Activated CD4-positive, alpha-beta T cell treated with anti-CD3 and anti-CD28 coated beads, Interleukin-2, Interleukin-6, amounts not matched to agents 100 ng/mL and 50 ng/mL, durations not matched to agents 16 hours and 8 hours (primary cell): ENCODE data around the gene ROBO2.

Source experiments
- DNase-seq: peaks from one replicate; pipeline ENCODE4 v3.0.0-alpha.2; 2020

The ROBO2 gene

GRCh38 chr3:77601823-77602415, 562.0 kb downstream of the ROBO2 start:
- DNase-seq, result no peak

GRCh38 chr3:77602722-77603121, 562.8 kb downstream of the ROBO2 start:
- no peak for DNase-seq

- no peak for DNase-seq
Observed at GRCh38 chr3:77605308-77605707, 565.4 kb downstream of the ROBO2 start.

DNA sequence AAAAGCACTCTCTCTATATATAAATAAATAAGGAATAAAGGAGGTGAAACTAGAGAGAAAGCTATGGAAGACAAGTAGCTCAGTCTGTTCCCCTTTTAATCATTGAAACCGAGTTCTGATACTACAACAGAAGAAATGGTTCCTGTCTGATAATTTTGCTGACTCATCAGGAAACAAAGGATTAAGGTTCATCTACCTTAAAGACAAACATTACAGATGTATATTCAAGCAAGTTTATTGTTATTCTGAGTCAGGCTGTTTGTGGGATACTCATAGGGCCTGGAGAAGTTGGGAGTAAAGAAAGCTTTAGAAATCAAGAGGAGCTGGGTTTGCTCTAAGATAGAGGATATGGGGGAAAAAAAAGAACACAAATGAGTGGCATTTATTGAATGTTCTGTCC, 566.0 kb downstream of the ROBO2 start:
- no peak for DNase-seq

GRCh38 chr3:77606372-77606771, 566.5 kb downstream of the ROBO2 start:
- no peak for DNase-seq

- DNase-seq, result no peak
Observed at GRCh38 chr3:77618686-77619085, 578.8 kb downstream of the ROBO2 start.

DNA sequence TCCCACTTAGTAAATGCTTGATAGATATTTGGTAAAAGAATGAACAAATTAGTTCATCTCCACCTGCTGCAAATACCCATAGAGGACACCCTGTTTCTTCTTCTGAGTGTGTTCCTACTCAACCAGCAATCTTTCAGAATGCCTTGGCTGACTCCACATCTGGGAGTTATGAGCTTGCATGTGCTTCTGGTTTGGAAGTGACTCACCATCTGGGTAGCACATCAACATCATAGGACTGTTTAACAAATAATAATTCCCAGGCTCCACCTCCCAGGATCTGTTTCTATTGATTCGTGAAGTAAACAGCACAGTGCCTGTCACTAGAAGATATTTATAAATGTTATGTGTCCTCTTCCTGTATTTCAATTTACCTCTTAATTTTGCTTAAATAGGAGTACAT, 580.1 kb downstream of the ROBO2 start:
- no peak for DNase-seq

DNA sequence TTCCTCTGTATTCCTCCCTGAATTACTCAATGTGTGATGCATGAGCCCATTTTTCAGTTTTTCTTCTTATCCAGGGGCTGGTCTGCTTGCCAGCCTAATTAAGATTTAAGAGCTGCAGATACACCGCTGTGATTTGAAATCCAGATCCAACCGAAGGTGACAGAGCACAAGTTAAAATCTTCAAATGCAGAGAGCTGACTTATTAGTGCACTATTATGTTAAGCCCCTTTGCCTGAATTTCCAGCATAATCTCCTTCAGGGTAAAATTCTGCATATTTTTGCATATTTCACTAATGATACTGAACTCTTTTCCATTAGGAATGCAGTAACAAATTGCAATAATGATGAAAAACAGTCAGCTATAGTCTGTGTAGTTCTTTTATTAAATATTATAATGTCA, 583.6 kb downstream of the ROBO2 start:
- no peak for DNase-seq

DNA sequence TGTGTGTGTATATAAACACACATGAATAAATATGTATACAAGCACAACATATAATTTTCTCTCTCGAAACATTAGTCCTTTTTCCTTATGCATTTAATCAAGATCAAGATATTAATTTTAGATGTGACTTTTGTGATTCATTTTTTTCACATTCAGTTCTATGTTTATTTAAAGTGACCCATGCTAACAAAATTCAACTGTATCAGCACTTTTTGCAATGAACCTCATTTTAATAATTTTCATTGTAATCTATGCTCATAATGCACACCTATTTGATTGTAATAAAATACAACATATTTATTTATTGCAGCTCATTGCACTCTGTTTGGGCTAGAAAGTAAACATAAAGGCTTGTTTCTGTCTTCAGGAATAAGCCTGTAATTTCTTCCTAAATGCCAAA, 586.3 kb downstream of the ROBO2 start:
- no peak for DNase-seq

DNA sequence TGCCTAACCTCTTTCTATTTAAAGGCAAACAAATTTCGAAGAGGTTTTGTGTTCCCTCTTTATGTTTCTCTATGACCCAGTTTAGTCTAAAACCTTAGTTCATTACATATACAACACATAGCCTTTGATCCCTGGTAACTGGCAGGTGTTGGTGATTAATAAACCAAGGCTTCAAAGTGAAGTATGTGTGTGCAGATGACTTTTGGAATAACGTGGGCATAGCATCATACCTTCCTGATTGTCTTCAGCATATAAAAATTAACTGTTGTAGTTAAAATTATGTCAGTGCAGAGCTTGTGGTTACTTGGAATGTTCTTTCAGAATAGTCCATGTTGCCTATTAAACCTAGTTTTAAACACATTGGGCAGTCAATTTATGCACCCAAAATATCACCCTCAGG, 608.3 kb downstream of the ROBO2 start:
- DNase-seq, result no peak

DNA sequence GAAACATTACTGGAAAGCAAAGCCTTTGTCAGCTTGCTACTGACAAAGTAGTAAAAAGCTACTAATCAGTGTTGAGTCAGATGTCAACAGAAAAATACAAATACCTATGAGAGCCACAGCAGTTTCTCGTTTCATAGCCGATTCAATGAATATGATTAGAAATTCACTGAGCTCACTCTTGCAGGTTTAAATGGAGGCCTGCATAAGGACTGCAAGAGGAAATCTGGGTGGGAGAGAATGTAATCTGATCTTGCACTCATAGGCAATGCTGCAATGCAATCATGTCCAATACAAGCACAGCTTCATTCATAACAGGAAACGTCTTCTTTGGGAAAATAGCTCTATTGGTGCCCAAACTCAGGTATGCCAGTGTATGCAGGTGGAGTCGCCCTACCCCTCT, 608.8 kb downstream of the ROBO2 start:
- DNase-seq, result no peak

- no peak for DNase-seq
Observed at GRCh38 chr3:77652624-77653023, 612.7 kb downstream of the ROBO2 start.

DNA sequence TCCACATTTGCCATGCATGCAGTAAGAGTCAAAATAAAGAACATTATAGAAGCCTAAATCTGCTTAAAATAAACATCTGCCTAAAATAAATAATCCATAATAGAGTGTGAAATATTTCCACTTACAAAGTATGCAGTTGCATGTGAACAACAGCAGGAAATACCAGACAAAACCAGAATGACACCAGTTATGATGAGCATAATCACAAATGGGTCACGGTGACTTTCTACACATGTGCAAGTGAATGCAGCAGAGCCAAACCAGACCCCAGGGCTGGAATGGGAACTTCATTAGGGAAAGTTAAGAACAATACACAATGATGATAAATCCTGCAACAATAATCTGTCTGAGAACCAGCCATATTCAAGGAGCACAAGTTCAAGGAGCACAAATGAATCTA, 615.5 kb downstream of the ROBO2 start:
- DNase-seq, result no peak

DNA sequence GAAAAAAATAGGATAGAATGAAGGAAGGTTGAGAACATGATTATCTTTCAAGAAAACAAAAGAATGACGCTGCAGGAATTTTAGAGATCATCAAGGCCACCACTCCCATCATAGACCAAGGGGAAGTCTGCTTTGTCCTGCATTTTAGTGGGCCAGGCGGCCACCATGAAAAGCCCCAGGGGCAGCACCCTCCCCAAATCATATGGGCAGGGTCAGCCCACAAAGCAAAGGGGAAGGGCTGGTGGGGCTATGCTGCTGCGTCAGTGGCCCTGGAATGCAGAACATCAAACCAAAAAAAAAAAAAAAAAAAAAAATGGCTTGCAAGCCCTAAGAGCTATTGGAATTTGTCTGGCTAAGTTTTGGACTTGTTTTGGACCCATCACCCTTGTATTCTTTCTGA, 620.8 kb downstream of the ROBO2 start:
- no peak for DNase-seq

DNA sequence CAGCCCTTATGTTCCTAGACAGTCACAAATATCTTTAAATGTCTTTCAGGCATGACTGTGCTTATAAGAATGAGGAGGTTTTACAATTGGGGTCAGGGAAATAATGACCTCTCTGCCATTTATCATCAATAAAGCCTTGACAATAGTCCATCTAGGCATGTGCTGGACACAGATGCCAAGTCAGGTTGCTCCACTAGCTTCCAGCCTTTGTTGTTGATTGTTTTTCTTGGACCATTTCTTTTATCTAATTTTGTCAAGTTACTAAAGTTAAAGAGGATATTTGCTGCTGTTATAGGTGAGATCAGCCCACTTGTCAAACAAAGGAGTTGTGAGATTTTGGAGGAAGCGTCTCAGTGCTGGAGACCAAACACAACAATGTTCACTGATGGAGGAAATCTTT, 628.0 kb downstream of the ROBO2 start:
- DNase-seq, result no peak

DNA sequence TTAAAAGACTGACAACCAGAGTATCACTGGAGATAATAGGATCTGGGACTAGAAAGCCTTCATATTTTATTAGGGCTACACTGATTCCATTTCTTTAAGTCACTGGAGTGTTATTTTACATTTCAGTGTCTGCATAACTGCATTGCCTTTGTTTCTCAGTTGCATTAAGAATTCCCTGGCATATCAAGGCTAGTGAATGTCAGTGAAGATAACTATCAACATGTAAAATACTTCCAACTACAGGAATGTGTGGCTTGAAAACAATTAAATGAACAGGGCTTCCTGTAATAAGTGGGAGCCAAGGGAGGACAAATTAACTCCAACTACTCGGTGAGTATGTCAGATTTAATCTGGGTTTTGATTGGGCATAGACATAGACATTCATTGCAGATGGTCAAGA, 628.5 kb downstream of the ROBO2 start:
- no peak for DNase-seq

DNA sequence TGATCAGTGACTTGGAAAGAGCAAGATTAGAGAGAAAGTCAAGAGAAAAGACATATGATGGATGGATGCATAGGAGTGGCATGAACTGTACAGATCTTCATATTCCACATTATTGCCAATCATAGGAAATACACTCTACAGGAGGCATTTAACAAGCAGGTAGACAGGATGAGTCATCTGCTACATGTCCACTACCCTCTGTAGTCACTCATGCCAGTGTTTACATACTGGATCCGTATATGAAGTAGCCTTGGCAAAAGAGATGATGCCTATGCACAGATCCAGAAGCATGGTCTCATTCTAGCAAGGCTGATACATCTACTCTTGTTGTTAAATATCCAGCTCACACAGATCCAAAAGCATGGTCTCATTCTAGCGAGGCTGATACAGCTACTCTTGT, 632.1 kb downstream of the ROBO2 start:
- no peak for DNase-seq

GRCh38 chr3:77682162-77682561, 642.3 kb downstream of the ROBO2 start:
- no peak for DNase-seq

GRCh38 chr3:77684115-77684514, 644.2 kb downstream of the ROBO2 start:
- DNase-seq, result no peak

DNA sequence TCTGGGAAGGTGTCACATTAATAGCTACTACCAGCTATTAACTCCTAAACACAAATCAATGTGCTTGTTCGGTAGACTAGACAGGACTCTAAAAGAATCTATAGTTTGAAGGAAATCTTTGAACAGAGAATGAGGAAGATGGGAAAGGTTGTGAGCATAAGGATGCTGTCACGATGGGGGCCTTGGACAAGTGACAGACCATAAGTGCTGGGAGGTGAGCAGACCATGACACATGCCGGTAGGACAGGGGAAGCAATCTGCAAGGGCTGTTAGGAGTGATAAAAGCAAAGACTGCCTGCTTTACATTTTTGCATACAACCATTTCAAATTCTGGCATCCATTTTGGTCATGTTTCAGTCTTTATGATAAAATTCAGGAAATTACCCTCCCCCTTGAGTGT, 645.8 kb downstream of the ROBO2 start:
- no peak for DNase-seq

DNA sequence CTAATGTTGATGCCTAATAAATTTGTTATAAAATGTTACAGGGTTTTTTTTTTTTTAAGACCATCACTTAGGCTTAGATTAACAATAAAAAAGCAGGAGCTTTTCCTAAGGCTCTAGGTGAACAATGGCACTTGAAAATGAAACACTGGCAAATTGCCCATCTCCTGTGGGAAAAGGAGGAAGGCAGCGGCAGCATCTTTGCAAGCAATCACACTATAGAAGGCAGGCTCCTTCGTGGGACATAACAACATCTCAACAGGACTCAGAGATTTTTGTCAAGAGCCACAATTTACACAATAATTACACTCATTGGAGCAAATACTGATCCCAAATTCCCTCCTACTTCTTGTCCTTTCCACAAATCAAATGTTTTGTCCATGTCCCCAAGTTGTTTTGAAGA, 646.7 kb downstream of the ROBO2 start:
- DNase-seq, result no peak

DNA sequence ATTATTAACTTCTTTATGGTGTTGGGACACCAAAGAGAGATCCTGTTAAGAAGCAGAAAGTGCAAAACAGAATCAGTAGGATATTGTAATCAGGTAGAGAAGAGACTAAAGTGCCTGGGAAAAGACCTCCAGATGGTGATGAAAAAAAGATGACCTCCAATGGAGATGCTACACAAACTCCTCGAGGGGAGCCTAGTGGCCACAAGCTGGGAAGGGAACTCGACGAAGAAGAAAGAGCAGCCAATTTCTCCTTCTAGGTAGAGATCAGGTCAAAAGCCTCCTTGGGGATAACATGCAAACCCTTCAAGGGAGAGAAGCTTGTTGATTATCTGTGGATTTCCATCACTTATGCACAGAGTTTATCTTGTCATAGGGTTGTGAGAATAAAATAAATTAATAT, 647.6 kb downstream of the ROBO2 start:
- DNase-seq, result no peak

- DNase-seq, result no peak
Observed at GRCh38 chr3:77690284-77690845, 650.5 kb downstream of the ROBO2 start.

- no peak for DNase-seq
Observed at GRCh38 chr3:77693147-77693546, 653.2 kb downstream of the ROBO2 start.

- DNase-seq, result no peak
Observed at GRCh38 chr3:77699125-77699691, 659.3 kb downstream of the ROBO2 start.
